Activated CD4-positive, alpha-beta T cell treated with anti-CD3 and anti-CD28 coated beads, Interleukin-2, amount 10 ng/mL, durations not matched to agents 24 days and 14 days (primary cell): Measurements from ENCODE around the gene IGSF9. TPM values are rescaled to one million over a fixed set of nuclear protein-coding genes. Genes with fewer than 3 reads are reported as not detected.

ENCODE experiments used
- total RNA-seq: library from RNA; stranded (reverse); gene quantifications from 2 replicates; pipeline ENCODE4 v1.2.3, GENCODE V29; 2022

The IGSF9 gene
- total RNA-seq, 1 donor from 2014 or later = not detected

Other genes with a start within 250 kb of the IGSF9 start
- not detected in 2 replicates for gene CRP, start 231.0 kb downstream of the IGSF9 start, total RNA-seq
- gene DUSP23, start 164.7 kb downstream of the IGSF9 start, total RNA-seq = 30.9 and 33.0 TPM in 2 replicates
- not detected in 2 replicates for gene FCRL6, start 143.3 kb downstream of the IGSF9 start, total RNA-seq
- 1.1 and 1.2 TPM in 2 replicates for gene SLAMF8, start 118.7 kb downstream of the IGSF9 start, total RNA-seq
- gene VSIG8, start 83.0 kb downstream of the IGSF9 start, total RNA-seq = not detected in 2 replicates
- gene CFAP45, start 45.4 kb downstream of the IGSF9 start, total RNA-seq = 1.5 TPM in 2 replicates
- 488 and 517 TPM in 2 replicates for gene TAGLN2, start 20.1 kb downstream of the IGSF9 start, total RNA-seq
- gene SLAMF9, start 8.6 kb upstream of the IGSF9 start, total RNA-seq = not detected in 2 replicates
- 5.5 and 5.8 TPM in 2 replicates for gene PIGM, start 86.4 kb upstream of the IGSF9 start, total RNA-seq
- not detected in 2 replicates for gene KCNJ10, start 124.5 kb upstream of the IGSF9 start, total RNA-seq
- gene KCNJ9, start 135.9 kb upstream of the IGSF9 start, total RNA-seq = not detected in 2 replicates
- 25.3 and 26.7 TPM in 2 replicates for gene IGSF8, start 153.0 kb upstream of the IGSF9 start, total RNA-seq
- gene ATP1A2, start 170.1 kb upstream of the IGSF9 start, total RNA-seq = not detected in 2 replicates
- gene ATP1A4, start 206.0 kb upstream of the IGSF9 start, total RNA-seq = not detected in 2 replicates
- not detected in 2 replicates for gene CASQ1, start 245.0 kb upstream of the IGSF9 start, total RNA-seq